Measurements from ENCODE around the gene RINT1. TPM values are rescaled to one million over a fixed set of nuclear protein-coding genes. Genes with fewer than 3 reads are reported as not detected.
"Not testable (repeated sequence)": the region's sequence is repeated elsewhere in the genome, so short reads cannot be mapped to it uniquely, and the experiment has no call there.

The RINT1 gene
- total RNA-seq, 1 donor from 2014 or later, result 8.9 TPM

DNA sequence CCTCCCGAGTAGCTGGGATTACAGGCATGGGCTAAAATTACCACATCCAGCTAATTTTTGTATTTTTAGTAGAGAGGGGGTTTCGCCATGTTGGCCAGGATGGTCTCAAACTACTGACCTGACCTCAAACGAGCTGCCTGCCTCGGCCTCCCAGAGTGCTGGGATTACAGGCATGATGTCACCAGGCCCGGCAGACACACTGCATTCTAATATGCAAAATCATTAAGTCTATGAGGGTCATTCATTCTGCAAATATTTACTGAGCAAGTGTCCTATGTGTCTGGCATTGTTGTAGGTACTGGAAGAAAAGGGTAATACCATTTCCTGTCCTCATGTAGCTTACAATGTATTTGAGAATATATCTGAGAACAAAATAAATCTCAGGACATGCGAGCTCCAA is 12.6 kb upstream of the RINT1 start:
- Histone ChIP-seq H3K4me3 (no peak overlapping the region), H3K27me3 (no peaks in the 10 kb centered on the region), H3K9me3 (no peaks in the 10 kb centered on the region), H3K27ac (no peak overlapping the region), H3K4me1 (peaks cover 5 to 8% of the 10 kb centered on the region in 2 donors), H3K36me3 (no peaks in the 10 kb centered on the region)
- intact Hi-C loops (cut with DNase I), result no loop called here
- no peak for DNase-seq (ENCODE audit: low spot score in 2 of 2)
- TF ChIP-seq, protein P1, sequence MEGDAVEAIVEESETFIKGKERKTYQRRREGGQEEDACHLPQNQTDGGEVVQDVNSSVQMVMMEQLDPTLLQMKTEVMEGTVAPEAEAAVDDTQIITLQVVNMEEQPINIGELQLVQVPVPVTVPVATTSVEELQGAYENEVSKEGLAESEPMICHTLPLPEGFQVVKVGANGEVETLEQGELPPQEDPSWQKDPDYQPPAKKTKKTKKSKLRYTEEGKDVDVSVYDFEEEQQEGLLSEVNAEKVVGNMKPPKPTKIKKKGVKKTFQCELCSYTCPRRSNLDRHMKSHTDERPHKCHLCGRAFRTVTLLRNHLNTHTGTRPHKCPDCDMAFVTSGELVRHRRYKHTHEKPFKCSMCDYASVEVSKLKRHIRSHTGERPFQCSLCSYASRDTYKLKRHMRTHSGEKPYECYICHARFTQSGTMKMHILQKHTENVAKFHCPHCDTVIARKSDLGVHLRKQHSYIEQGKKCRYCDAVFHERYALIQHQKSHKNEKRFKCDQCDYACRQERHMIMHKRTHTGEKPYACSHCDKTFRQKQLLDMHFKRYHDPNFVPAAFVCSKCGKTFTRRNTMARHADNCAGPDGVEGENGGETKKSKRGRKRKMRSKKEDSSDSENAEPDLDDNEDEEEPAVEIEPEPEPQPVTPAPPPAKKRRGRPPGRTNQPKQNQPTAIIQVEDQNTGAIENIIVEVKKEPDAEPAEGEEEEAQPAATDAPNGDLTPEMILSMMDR (IDR thresholded peaks at IDR 0.05), result no peak

DNA sequence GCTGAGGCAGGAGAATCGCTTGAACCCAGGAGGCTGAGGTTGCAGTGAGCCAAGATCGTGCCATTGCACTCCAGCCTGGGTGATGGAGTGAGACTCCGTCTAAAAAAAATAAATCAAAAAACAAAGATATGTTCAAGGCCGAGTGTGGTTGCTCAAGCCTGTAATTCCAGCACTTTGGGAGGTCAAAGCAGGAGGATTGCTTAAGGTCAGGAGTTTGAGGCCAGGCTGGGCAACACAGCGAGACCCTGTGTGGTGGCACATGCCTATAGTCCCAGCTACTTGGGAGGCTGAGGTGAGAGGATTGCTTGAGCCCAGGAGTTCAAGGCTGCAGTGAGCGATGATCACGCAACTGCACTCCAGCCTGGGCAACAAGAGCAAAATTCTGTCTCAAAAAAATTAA is 11.4 kb upstream of the RINT1 start:
- H3K4me1 ChIP-seq; H3K36me3 ChIP-seq; H3K27me3 ChIP-seq; H3K9me3 ChIP-seq; DNase-seq (ENCODE audit: low spot score in 2 of 2): not testable (repeated sequence)
- Histone ChIP-seq H3K4me3 (peak overlapping the region; percentile 58 to 97), H3K27ac (peak overlapping the region in 1 of 2 donors; percentile 80)
- intact Hi-C loops (cut with DNase I), result loop anchor here (5.0 to 10.0 kb wide), 3 partner anchors 354 to 1647 kb away; partner anchors contain the start of genes ATXN7L1, HBP1 and ORC5

DNA sequence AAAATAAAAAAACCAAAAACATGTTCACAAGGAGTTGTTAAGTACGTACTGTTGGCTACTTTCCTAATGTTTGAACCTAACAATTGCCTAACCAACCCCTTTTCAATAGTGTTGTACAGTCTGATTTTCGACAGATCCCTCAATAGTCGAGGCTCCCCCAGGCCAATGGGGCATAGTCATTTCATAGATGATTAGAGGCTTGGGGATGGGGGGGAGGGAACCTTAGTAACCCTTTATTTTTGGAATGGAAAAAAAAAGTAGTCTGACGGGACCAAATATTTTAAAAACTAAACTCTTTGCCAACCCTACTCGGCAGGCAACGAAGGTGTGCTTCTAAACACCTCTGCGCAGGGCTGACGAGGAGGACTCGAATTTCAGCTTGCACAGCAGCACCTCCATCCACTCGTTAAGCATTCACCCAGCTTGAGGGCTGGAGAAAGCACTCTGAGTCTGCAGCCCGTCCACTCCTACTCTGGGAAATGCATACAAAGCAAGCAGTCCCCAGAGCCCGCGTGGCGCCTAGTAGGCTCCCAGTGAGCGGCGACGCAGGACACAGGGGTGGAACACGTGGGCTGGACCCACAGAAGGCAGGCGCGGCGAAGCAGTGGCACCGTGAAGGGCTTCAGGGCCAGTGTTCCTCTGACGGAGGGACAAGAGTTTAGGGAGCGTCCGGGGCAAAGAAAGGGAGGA is 10.8 kb upstream of the RINT1 start:
- peak overlapping the region; percentile 80 to 90 for H3K27ac ChIP-seq
- H3K4me1 ChIP-seq, result peaks cover 5 to 8% of the 10 kb centered on the region in 2 donors
- DNase-seq (ENCODE audit: low spot score in 2 of 2), result peak in 1 of 2 donors; percentile 83
- no peaks in the 10 kb centered on the region for H3K9me3 ChIP-seq
- no peaks in the 10 kb centered on the region for H3K27me3 ChIP-seq
- TF ChIP-seq, protein P1 (IDR thresholded peaks at IDR 0.05), result no peak
- H3K4me3 ChIP-seq, result peak overlapping the region; percentile 58 to 97
- no peaks in the 10 kb centered on the region for H3K36me3 ChIP-seq
- intact Hi-C loops (cut with DNase I), result loop anchor here (5.0 to 10.0 kb wide), 3 partner anchors 354 to 1646 kb away; partner anchors contain the start of genes ATXN7L1, HBP1 and ORC5

GRCh38 chr7:105521717-105522463 is 10.1 kb upstream of the RINT1 start, which contains the start of gene PUS7:
Gene PUS7 (minus strand): TSS chr7:105522271. CDS start chr7:105508512, 13,759 bp downstream.
- DNase-seq (ENCODE audit: low spot score in 2 of 2), result peak; percentile 30 to 94
- H3K36me3 ChIP-seq, result no peaks in the 10 kb centered on the region
- TF ChIP-seq, protein P1 (IDR thresholded peaks at IDR 0.05), result no peak
- no peaks in the 10 kb centered on the region for H3K9me3 ChIP-seq
- peak within 1 kb of the TSS; percentile 80 to 90 for H3K27ac ChIP-seq
- no peaks in the 10 kb centered on the region for H3K27me3 ChIP-seq
- peak within 1 kb of the TSS; percentile 58 to 97 for H3K4me3 ChIP-seq
- intact Hi-C loops (cut with DNase I), result loop anchor here (1.0 to 10.0 kb wide), 4 partner anchors 10 to 1645 kb away; partner anchors contain the start of genes ATXN7L1, HBP1, ORC5 and RINT1
- H3K4me1 ChIP-seq, result peaks cover 5 to 8% of the 10 kb centered on the region in 2 donors

DNA sequence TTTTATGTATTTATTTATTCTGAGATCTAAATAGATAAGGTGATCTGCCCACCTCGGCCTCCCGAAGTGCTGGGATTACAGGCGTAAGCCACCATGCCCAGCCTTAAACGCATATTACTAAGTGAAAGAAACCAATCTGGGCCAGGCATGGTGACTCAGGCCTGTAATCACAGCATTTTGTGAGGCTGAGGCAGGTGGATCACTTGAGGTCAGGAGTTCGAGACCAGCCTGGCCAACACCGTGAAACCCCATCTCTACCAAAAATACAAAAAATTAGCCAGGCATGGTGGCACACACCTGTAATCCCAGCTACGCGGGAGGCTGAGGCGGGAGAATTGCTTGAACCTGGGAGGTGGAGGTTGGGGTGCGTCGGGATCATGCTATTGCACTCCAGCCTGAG is 7.6 kb upstream of the RINT1 start:
- not testable (repeated sequence) for H3K36me3 ChIP-seq; H3K4me3 ChIP-seq; H3K27ac ChIP-seq; DNase-seq (ENCODE audit: low spot score in 2 of 2); H3K4me1 ChIP-seq; H3K27me3 ChIP-seq; H3K9me3 ChIP-seq
- intact Hi-C loops (cut with DNase I), result loop anchor here (5.0 to 10.0 kb wide), 3 partner anchors 350 to 1643 kb away; partner anchors contain the start of genes ATXN7L1, HBP1 and ORC5

DNA sequence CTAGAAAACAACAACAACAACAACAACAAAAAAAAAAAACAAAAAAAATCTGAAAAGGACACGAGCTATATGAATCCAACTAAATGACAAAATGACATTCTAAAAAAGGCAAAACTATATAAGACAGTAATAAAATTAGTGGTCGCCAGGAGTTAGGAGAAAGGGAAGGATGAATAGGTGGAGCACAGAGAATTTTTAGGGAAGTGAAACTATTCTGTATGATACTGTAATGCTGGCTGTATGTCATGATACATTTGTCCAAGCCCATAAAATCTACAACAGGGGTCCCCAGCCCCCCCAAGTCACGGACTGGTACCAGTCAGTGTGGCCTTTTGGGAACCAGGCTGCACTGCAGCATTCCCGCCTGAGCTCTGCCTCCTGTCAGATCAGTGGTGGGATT is 7.2 kb upstream of the RINT1 start:
- no peak overlapping the region for H3K27ac ChIP-seq
- no peaks in the 10 kb centered on the region for H3K27me3 ChIP-seq
- no peaks in the 10 kb centered on the region for H3K36me3 ChIP-seq
- H3K9me3 ChIP-seq, result no peaks in the 10 kb centered on the region
- no peak for DNase-seq (ENCODE audit: low spot score in 2 of 2)
- TF ChIP-seq, protein P1 (IDR thresholded peaks at IDR 0.05), result no peak
- H3K4me3 ChIP-seq, result no peak overlapping the region
- intact Hi-C loops (cut with DNase I), result loop anchor here (5.0 to 10.0 kb wide), 3 partner anchors 350 to 1642 kb away; partner anchors contain the start of genes ATXN7L1, HBP1 and ORC5
- peaks cover 5 to 8% of the 10 kb centered on the region in 2 donors for H3K4me1 ChIP-seq

DNA sequence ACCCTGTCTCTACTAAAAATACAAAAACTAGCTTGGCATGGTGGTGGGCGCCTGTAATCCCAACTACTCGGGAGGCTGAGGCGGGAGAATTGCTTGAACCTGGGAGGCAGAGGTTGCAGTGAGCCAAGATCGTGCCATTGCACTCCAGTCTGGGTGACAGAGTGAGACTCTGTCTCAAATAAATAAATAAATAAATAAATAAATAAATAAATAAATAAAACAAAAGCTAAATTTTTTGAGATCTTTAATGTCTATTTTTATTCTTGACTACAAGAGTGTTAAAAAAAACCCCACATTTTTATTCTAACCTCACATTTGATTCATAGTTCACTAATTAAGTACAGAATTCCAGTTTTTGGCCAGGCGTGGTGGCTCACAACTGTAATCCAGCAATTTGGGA is 4.3 kb upstream of the RINT1 start:
- intact Hi-C loops (cut with DNase I), result loop anchor here (10.0 kb wide), 2 partner anchors 347 to 1323 kb away; partner anchors contain the start of genes ATXN7L1 and ORC5
- not testable (repeated sequence) for H3K27ac ChIP-seq; H3K36me3 ChIP-seq; H3K4me1 ChIP-seq; DNase-seq (ENCODE audit: low spot score in 2 of 2); H3K4me3 ChIP-seq; H3K27me3 ChIP-seq; H3K9me3 ChIP-seq
